Endothelial cell of umbilical vein (primary cell): ENCODE data around the gene INS.

Experiments
- EZH2 ChIP-seq: IDR thresholded peaks from 2 replicates; pipeline ENCODE4 v1.6.1; 2012; ENCODE audit warnings: borderline replicate concordance, low read depth, mild to moderate bottlenecking, moderate library complexity, low read length, inconsistent platforms; ENCODE audit not compliant: severe bottlenecking
- FOS ChIP-seq: IDR thresholded peaks from 2 replicates; pipeline ENCODE4 v1.6.1; 2011; ENCODE audit warnings: mild to moderate bottlenecking, low read length, moderate library complexity, borderline replicate concordance; ENCODE audit not compliant: insufficient read depth
- MYC ChIP-seq: IDR thresholded peaks from one replicate; pipeline ENCODE4 v1.6.1; 2011; ENCODE audit warnings: mild to moderate bottlenecking, low read depth, low read length
- POLR2A ChIP-seq: IDR thresholded peaks from 2 replicates; pipeline ENCODE4 v1.6.1; 2012; ENCODE audit warnings: low read depth, mild to moderate bottlenecking, control low read depth, low read length
- POLR2AphosphoS5 ChIP-seq: IDR thresholded peaks from 2 replicates; pipeline ENCODE4 v1.6.1; 2012; ENCODE audit warnings: low read depth, mild to moderate bottlenecking, control low read depth, low read length, moderate library complexity; ENCODE audit not compliant: insufficient read depth
- TF ChIP-seq, protein P1 (sequence below), 2 donors: IDR thresholded peaks; 1 replicate in 1 of 2; 2 replicates in 1 of 2; pipeline ENCODE4 v1.5.1; 2011; ENCODE audit warnings: low read length in 2 of 2, mild to moderate bottlenecking in 2 of 2, moderate library complexity in 2 of 2, control low read depth in 1 of 2, inconsistent platforms in 1 of 2, low read depth in 1 of 2; ENCODE audit not compliant: insufficient read depth in 1 of 2; ENCODE audit errors: extremely low read depth in 1 of 2
- TF ChIP-seq, protein P2 (sequence below): IDR thresholded peaks from 2 replicates; pipeline ENCODE4 v1.6.1; 2011; ENCODE audit not compliant: insufficient read depth, insufficient read length

DNA sequence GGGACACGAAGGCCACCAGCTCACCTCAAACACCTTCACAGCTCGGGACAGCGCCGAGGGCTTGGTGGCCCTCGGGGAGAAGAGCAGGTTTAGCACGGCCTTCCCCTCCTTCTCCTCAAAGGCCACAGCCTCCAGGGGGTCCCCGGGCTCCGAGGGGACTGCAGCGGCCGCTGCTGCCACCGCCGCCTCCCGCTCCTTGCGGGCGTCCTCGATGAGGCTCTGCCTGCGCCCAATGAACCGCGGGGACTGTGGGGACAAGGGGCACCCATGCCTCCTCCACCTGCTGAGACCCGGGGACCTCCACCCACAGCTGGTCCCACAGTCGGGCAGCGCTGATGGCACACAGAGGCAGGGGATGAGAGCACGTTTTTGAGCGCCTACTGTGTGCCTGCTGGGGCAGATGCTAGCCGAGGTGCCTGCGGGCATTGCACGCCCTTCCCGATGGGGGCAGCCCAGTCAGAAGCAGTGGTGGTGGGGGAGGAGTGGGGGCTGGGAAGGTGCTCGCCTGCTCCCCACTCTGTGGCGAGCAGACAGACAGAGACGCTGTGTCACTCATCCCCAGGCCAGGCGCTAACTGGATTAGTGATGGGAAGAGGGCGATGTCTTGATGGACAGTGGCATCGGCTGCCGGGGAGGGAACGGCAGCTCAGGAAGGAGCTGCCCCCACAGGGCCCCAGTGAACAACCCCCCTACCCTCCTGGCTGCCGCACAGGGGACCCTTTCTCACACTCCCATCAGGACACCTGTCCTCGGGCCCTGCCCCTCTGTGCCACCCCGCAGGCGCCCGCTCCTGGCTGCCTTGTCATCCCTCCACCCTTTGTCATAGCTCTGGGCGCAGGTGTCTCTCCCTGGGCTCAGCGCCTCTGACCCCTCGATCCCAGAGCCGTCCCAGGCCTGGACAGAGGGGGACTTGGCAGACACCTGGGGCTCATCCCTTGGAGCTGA, 8.9 kb upstream of the INS start:
- TF ChIP-seq, protein P1, sequence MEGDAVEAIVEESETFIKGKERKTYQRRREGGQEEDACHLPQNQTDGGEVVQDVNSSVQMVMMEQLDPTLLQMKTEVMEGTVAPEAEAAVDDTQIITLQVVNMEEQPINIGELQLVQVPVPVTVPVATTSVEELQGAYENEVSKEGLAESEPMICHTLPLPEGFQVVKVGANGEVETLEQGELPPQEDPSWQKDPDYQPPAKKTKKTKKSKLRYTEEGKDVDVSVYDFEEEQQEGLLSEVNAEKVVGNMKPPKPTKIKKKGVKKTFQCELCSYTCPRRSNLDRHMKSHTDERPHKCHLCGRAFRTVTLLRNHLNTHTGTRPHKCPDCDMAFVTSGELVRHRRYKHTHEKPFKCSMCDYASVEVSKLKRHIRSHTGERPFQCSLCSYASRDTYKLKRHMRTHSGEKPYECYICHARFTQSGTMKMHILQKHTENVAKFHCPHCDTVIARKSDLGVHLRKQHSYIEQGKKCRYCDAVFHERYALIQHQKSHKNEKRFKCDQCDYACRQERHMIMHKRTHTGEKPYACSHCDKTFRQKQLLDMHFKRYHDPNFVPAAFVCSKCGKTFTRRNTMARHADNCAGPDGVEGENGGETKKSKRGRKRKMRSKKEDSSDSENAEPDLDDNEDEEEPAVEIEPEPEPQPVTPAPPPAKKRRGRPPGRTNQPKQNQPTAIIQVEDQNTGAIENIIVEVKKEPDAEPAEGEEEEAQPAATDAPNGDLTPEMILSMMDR (IDR thresholded peaks at IDR 0.05; ENCODE audit: extremely low read depth in 1 of 2, insufficient read depth in 1 of 2, low read depth in 1 of 2, low read length in 2 of 2), result no peak
- TF ChIP-seq EZH2, result no peak
- no peak for TF ChIP-seq POLR2A
- no peak for TF ChIP-seq POLR2AphosphoS5
- TF ChIP-seq, protein P2, sequence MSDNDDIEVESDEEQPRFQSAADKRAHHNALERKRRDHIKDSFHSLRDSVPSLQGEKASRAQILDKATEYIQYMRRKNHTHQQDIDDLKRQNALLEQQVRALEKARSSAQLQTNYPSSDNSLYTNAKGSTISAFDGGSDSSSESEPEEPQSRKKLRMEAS, result no peak
- TF ChIP-seq FOS, result no peak
- TF ChIP-seq MYC, result no peak
